HepG2 (cell line): ENCODE data around the gene SLC4A8. TPM values are rescaled to one million over a fixed set of nuclear protein-coding genes. Genes with fewer than 3 reads are reported as not detected.
A peak's percentile ranks its signal among the peaks of the same experiment; 100 is the strongest.

Source experiments
- ATAC-seq: fragments of 200-7000 bp; cut with Tn5 transposase; 3 replicates; pipeline ENCODE4 v1.9.1; 2020; ENCODE audit warnings: mild to moderate bottlenecking, moderate library complexity
- BruUV-seq: library from RNA; stranded (reverse); fragments of 400-500 nt; replicated peaks from 2 replicates; lab custom pipeline; 2021; lab: Mats Ljungman, UMichigan
- CTCF ChIA-PET: fragments of 300-600 bp; formaldehyde crosslinking; extraction: SDS; loops from one replicate; lab custom pipeline; 2021; ENCODE audit warnings: low total read pairs, inconsistent platforms, low intra/inter-chr PET ratio; lab: Yijun Ruan, JAX
- POLR2A ChIA-PET: fragments of 350-600 bp; sonication (Branson Sonifier 250); formaldehyde crosslinking; loops from one replicate; lab custom pipeline; 2020; ENCODE audit warnings: antibody characterized with exemption, inconsistent platforms; lab: Yijun Ruan, JAX
- DNase-seq: peaks from one replicate; pipeline ENCODE4 v3.0.0-alpha.2; 2015; ENCODE audit warnings: low spot score
- FAIRE-seq: peaks from 3 replicates; lab custom pipeline; 2011; peaks lifted over from hg19 to GRCh38; lab: Jason Lieb, UNC
- H2AFZ ChIP-seq: one replicate; pipeline ENCODE4 v1.6.1; 2011; ENCODE audit warnings: low read length, inconsistent platforms
- H3K27ac ChIP-seq: fragments of 300-600 bp; 3 replicates; pipeline ENCODE4 v1.8.0; 2011; ENCODE audit warnings: mixed run types, mild to moderate bottlenecking, mixed read lengths, low read length, inconsistent platforms; ENCODE audit not compliant: insufficient read depth; ENCODE audit errors: extremely low read length
- H3K27me3 ChIP-seq, 2 experiments: fragments of 200-600 bp in 1 of 2; 2 replicates in 1 of 2; 3 replicates in 1 of 2; pipeline versions ENCODE4 v1.6.0 to v1.8.0; 2011; ENCODE audit warnings: low read length in 2 of 2, mild to moderate bottlenecking in 2 of 2, moderate library complexity in 2 of 2, inconsistent platforms in 1 of 2; ENCODE audit not compliant: insufficient read depth in 2 of 2, control insufficient read depth in 1 of 2
- H3K36me3 ChIP-seq, 2 experiments: fragments of 200-600 bp in 1 of 2; replicated peaks in 1 of 2; 2 replicates in 1 of 2; 3 replicates in 1 of 2; pipeline versions ENCODE4 v1.5.1 to v1.8.0; 2011; ENCODE audit warnings: low read length in 2 of 2, inconsistent platforms in 1 of 2; ENCODE audit not compliant: insufficient read depth in 2 of 2, control insufficient read depth in 1 of 2
- H3K4me1 ChIP-seq: 2 replicates; pipeline ENCODE4 v1.5.1; 2012; ENCODE audit warnings: low read length, inconsistent platforms; ENCODE audit not compliant: insufficient read depth
- H3K4me2 ChIP-seq: 2 replicates; pipeline ENCODE4 v1.6.0; 2011; ENCODE audit warnings: low read depth, low read length, inconsistent platforms
- H3K4me3 ChIP-seq, 3 experiments: fragments of 200-600 bp in 1 of 3; sonication (generic), shearing (Covaris generic) in 1 of 3; replicated peaks in 1 of 3; 2 replicates each; pipeline ENCODE4 v1.5.1; 2011 to 2016; ENCODE audit warnings: low read length in 3 of 3, inconsistent platforms in 2 of 3, low read depth in 2 of 3, mild to moderate bottlenecking in 2 of 3, control low read depth in 1 of 3, mixed read lengths in 1 of 3; ENCODE audit not compliant: insufficient read depth in 1 of 3
- H3K79me2 ChIP-seq: one replicate; pipeline ENCODE4 v1.6.1; 2011; ENCODE audit warnings: low read length, inconsistent platforms; ENCODE audit not compliant: insufficient read depth
- H3K9ac ChIP-seq: 2 replicates; pipeline ENCODE4 v1.6.0; 2011; ENCODE audit warnings: mild to moderate bottlenecking, low read depth, low read length, inconsistent platforms; ENCODE audit not compliant: insufficient read depth
- H3K9me3 ChIP-seq: 2 replicates; pipeline ENCODE4 v1.5.1; 2012; ENCODE audit warnings: mild to moderate bottlenecking, low read length
- H4K20me1 ChIP-seq: 2 replicates; pipeline ENCODE4 v1.6.0; 2011; ENCODE audit warnings: inconsistent platforms, mild to moderate bottlenecking, low read length, moderate library complexity; ENCODE audit not compliant: insufficient read depth
- AKAP8 ChIP-seq: sonication (generic); formaldehyde crosslinking; IDR thresholded peaks from 2 replicates; pipeline ENCODE4 v1.5.1; 2020; ENCODE audit warnings: mild to moderate bottlenecking, missing genetic modification reagents
- CEBPZ ChIP-seq: IDR thresholded peaks from 2 replicates; pipeline ENCODE4 v1.6.1; 2012; ENCODE audit warnings: low read length, improper control_type of control experiment
- CREB1 ChIP-seq, 2 experiments: fragments of 450-650 bp in 1 of 2; IDR thresholded peaks; 2 replicates each; pipeline ENCODE4 v1.6.1; 2016 to 2017; ENCODE audit warnings: control low read depth in 1 of 2, mild to moderate bottlenecking in 1 of 2, missing compliant biosample characterization in 1 of 2, missing genetic modification characterization in 1 of 2
- FIP1L1 ChIP-seq: fragments of 200-400 bp; formaldehyde crosslinking; IDR thresholded peaks from 2 replicates; pipeline ENCODE4 v1.6.1; 2018; ENCODE audit warnings: low read depth, mild to moderate bottlenecking, low read length, moderate library complexity, borderline replicate concordance; ENCODE audit not compliant: insufficient read depth
- GPN1 ChIP-seq: sonication (generic); formaldehyde crosslinking; IDR thresholded peaks from 2 replicates; pipeline ENCODE4 v1.5.1; 2020; ENCODE audit warnings: missing genetic modification reagents, borderline replicate concordance
- JARID2 ChIP-seq: sonication (generic); formaldehyde crosslinking; IDR thresholded peaks from 2 replicates; pipeline ENCODE4 v1.8.1; 2023; ENCODE audit warnings: missing genetic modification reagents, inconsistent platforms; ENCODE audit not compliant: insufficient replicate concordance
- JDP2 ChIP-seq: sonication (generic); formaldehyde crosslinking; IDR thresholded peaks from 2 replicates; pipeline ENCODE4 v1.8.1; 2022; ENCODE audit warnings: missing genetic modification reagents, borderline replicate concordance
- MAFF ChIP-seq: IDR thresholded peaks from 2 replicates; pipeline ENCODE4 v1.6.1; 2011; ENCODE audit warnings: low read depth, low read length, improper control_type of control experiment
- MAFK ChIP-seq, 2 experiments: IDR thresholded peaks in 1 of 2; conservative IDR thresholded peaks in 1 of 2; 2 replicates each; pipeline ENCODE4 v1.6.1; 2011; ENCODE audit warnings: improper control_type of control experiment in 2 of 2, low read length in 2 of 2
- ZC3H4 ChIP-seq: sonication (generic); formaldehyde crosslinking; IDR thresholded peaks from 2 replicates; pipeline ENCODE4 v1.4.0; 2020; ENCODE audit warnings: missing genetic modification reagents, borderline replicate concordance
- ZNF567 ChIP-seq: sonication (generic); formaldehyde crosslinking; IDR thresholded peaks from 2 replicates; pipeline ENCODE4 v1.8.1; 2023; ENCODE audit warnings: mild to moderate bottlenecking, missing genetic modification reagents, borderline replicate concordance
- WGBS: methylation state at CpG from one replicate; pipeline ENCODE4 v1.1.6; 2017; ENCODE audit warnings: low lambda C conversion rate; 5-methylcytosine and 5-hydroxymethylcytosine counted together
- in situ Hi-C: cut with HindIII; loops from 2 replicates; pipeline ENCODE4 v1.10.0; 2017; ENCODE audit warnings: low pct_unique_long_range_greater_than_20kb; ENCODE audit not compliant: extremely low pct_ligation_motif_present
- intact Hi-C: fragments of 100-400 bp; cut with micrococcal nuclease; formaldehyde crosslinking; loops from one replicate; pipeline ENCODE4 v1.10.0; 2022; ENCODE audit not compliant: unreplicated experiment
- polyA plus RNA-seq, 8 experiments: library from polyadenylated mRNA; depleted of rRNA in 3 of 8; stranded (reverse) in 7 of 8; unstranded in 1 of 8; fragments of >200 nt; fragmentation: Illumina TruSeq in 4 of 8; extraction: Trizol in 4 of 8; gene quantifications; 2 replicates each; pipeline versions ENCODE4 v1.2.1 to v1.2.3, GENCODE V29; 2011 to 2016; ENCODE audit warnings: low read depth in 4 of 8, missing spikeins in 1 of 8, mixed read lengths in 1 of 8; ENCODE audit not compliant: insufficient read depth in 1 of 8
- total RNA-seq, 5 experiments: library from RNA; depleted of rRNA; stranded (reverse); fragments of >200 nt; fragmentation: Illumina TruSeq; extraction: Trizol; gene quantifications; 2 replicates each; pipeline ENCODE4 v1.2.3, GENCODE V29; 2016; ENCODE audit warnings: low read depth in 1 of 5

SLC4A8 gene
- total and polyA plus RNA-seq, 2 of the 13 experiments (the other 11 are each of a cell fraction or from before 2014, with no cell fraction given), result under 0.01 to 0.07 TPM

GRCh38 chr12:51511546-51512260 is 87.1 kb downstream of the SLC4A8 start:
- intact Hi-C loops, result no loop called here
- no peaks in the 10 kb centered on the region for H3K79me2 ChIP-seq
- POLR2A ChIA-PET, result no interaction called here
- H3K4me3 ChIP-seq, result no peak overlapping the region
- 42% methylated on average over 6 of the region's 7 CpGs for WGBS
- no peak overlapping the region for H3K4me2 ChIP-seq
- no peak for ATAC-seq
- no peaks in the 10 kb centered on the region for H3K9me3 ChIP-seq
- no peak overlapping the region for H3K9ac ChIP-seq
- H2AFZ ChIP-seq, result no peak overlapping the region
- DNase-seq, result no peak
- BruUV-seq, result no TSS peak
- no peaks in the 10 kb centered on the region for H3K36me3 ChIP-seq
- no peaks in the 10 kb centered on the region for H4K20me1 ChIP-seq
- in situ Hi-C loops, result no loop called here
- FAIRE-seq, result no peak
- peaks cover 1 to 3% of the 10 kb centered on the region in 2 experiments; a peak in 1 of 5 replicates for H3K27me3 ChIP-seq
- no peak overlapping the region for H3K27ac ChIP-seq
- CTCF ChIA-PET, result no interaction called here
- TF ChIP-seq CREB1 (IDR thresholded peaks at IDR 0.05), result 0 out of 2 replicates have a peak, but pooled peaks have one; percentile 8
- TF ChIP-seq CREB1 (CRISPR knock-in tag; IDR thresholded peaks at IDR 0.05), result no peak
- peak; percentile 62 for TF ChIP-seq MAFF
- peak; percentile 69 to 70 for TF ChIP-seq MAFK (conservative IDR thresholded peaks at IDR 0.05 in 1 of 2, IDR thresholded peaks at IDR 0.05 in 1 of 2; ENCODE audit: low read length in 2 of 2)
- TF ChIP-seq JDP2 (CRISPR knock-in tag), result no peak
- no peaks in the 10 kb centered on the region for H3K4me1 ChIP-seq

- no peak overlapping the region for H3K4me3 ChIP-seq
- H3K4me1 ChIP-seq, result no peaks in the 10 kb centered on the region
- no peaks in the 10 kb centered on the region for H3K9me3 ChIP-seq
- in situ Hi-C loops, result no loop called here
- no peak overlapping the region for H3K9ac ChIP-seq
- peaks cover 1 to 3% of the 10 kb centered on the region in 2 experiments; a peak in 1 of 5 replicates for H3K27me3 ChIP-seq
- DNase-seq (no peak), ATAC-seq (no peak), FAIRE-seq (no peak)
- CTCF ChIA-PET, result no interaction called here
- intact Hi-C loops, result no loop called here
- no TSS peak for BruUV-seq
- no peak overlapping the region for H3K4me2 ChIP-seq
- POLR2A ChIA-PET, result no interaction called here
- no peaks in the 10 kb centered on the region for H3K79me2 ChIP-seq
- no peaks in the 10 kb centered on the region for H3K36me3 ChIP-seq
- H2AFZ ChIP-seq, result no peak overlapping the region
- H4K20me1 ChIP-seq, result no peaks in the 10 kb centered on the region
- H3K27ac ChIP-seq, result no peak overlapping the region
- WGBS, result 29% methylated on average over 2 of the region's 2 CpGs
- TF ChIP-seq JARID2 (CRISPR knock-in tag), result no peak
- TF ChIP-seq GPN1, result no peak
- TF ChIP-seq ZC3H4 (CRISPR knock-in tag), result no peak
- no peak for TF ChIP-seq CEBPZ
- no peak for TF ChIP-seq ZNF567 (CRISPR knock-in tag)
- TF ChIP-seq FIP1L1, result no peak
- TF ChIP-seq AKAP8 (CRISPR knock-in tag), result no peak
Observed at GRCh38 chr12:51512438-51512837, 87.8 kb downstream of the SLC4A8 start.
